HG02763 (cell line): ENCODE results near the gene ERC2.

Experiments
- ATAC-seq: cut with Tn5 transposase; IDR thresholded peaks from one replicate; pipeline ENCODE4 v1.9.1; 2021; ENCODE audit warnings: mild to moderate bottlenecking, moderate library complexity; ENCODE audit not compliant: unreplicated experiment

Gene ERC2

GRCh38 chr3:55771503-55771902 is 696.8 kb downstream of the ERC2 start:
- ATAC-seq = no peak

- ATAC-seq = no peak
Measured at GRCh38 chr3:55770077-55770476, 698.2 kb downstream of the ERC2 start.

GRCh38 chr3:55766753-55767152 is 701.5 kb downstream of the ERC2 start:
- no peak for ATAC-seq

DNA sequence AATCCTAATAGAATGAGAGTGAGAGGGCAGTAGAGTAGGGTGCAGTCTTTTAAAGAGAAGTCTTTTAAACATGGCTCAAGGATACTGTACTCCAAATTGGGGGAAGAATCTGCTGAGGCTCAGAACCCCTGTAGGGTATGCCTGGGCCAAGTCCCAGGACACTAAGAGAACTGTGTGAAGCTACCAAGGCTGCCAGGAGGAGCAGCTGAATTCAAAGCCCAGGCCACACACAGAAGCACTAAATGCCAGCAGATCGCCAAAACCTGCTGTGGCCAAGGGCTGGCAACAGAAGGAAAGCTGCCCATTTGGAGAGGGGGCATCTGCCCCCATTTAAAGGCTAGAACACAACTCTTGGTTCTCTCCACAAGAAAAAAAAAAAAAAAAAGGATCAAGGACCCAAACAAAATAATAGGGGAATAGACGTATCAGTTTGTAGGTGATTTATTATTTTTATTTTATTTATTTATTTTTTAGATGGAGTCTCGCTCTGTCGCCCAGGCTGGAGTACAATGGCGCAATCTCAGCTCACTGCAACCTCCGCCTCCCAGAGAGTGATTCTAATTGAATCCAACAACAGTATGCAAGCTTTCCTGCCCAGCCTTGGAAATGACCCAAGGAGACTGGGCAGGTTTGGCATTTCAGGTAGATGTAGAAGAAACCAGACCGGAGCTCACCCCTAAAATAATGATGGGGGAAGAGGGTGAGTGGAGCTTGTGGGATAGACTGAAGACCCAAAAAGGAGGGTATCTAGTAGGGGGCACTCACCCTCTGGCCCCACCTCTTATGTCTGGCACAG is 702.2 kb downstream of the ERC2 start:
- ATAC-seq = no peak

DNA sequence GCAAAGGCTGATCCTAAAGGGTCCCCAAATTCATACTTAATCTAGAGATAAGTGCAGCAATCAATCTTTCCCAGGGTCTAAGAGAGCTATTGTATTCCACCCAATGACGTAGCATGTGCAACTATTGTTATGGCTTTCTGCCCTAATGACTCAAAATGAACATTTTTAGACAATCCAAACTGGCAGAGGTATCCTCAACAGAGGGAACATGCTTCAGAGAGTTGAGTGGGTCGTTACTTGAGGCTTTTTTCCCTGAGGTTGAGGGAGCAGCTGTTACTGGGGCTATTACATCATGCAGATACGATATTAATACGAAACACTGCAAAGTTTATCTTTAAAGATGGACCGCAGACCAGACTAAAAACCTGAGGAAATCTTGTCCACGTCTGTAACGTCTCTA is 702.9 kb downstream of the ERC2 start:
- no peak for ATAC-seq

GRCh38 chr3:55756976-55757375 is 711.3 kb downstream of the ERC2 start:
- ATAC-seq = no peak

- ATAC-seq = no peak
Measured at GRCh38 chr3:55755516-55756205, 712.6 kb downstream of the ERC2 start.

GRCh38 chr3:55752911-55753310 is 715.4 kb downstream of the ERC2 start:
- no peak for ATAC-seq

- no peak for ATAC-seq
Measured at GRCh38 chr3:55751730-55752129, 716.5 kb downstream of the ERC2 start.

DNA sequence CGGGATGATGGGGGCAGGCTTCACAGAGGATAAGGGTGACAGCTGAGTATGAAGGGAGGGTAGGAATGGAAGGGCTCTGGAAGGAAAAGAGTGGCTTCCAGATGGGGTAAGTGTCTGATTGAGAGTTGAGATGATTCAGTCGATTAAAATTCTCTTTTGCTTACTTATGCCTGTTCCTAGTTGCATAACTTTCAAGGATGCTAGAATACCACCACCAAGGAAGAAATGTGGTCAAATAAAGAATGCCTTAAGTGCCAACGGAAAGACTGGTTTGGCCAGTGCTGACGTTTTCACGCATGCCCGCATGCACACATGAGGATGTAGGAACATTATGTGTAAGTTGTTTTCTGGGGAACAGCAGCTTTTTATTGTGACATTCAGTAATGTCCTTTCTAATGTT is 717.7 kb downstream of the ERC2 start:
- no peak for ATAC-seq

DNA sequence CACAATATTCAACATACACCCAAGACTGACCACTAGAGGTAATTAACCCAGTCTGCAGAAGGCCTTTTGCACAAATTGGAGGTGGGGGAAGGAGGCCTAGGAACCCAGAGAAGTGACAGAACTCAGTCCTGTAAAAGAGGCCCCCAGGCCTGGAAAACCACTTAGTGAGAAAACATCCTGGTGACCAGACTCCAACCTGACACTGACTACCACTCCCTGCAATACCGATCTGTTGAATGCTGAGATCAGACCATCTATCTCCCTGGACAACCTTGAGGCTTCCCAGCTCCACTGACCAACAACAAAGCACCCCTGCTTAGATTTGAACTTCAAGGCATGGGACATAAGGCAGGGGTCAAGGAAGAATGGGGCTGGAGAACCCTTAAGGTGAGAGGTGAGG is 719.2 kb downstream of the ERC2 start:
- ATAC-seq = no peak

GRCh38 chr3:55746808-55747413 is 721.4 kb downstream of the ERC2 start:
- ATAC-seq = no peak

DNA sequence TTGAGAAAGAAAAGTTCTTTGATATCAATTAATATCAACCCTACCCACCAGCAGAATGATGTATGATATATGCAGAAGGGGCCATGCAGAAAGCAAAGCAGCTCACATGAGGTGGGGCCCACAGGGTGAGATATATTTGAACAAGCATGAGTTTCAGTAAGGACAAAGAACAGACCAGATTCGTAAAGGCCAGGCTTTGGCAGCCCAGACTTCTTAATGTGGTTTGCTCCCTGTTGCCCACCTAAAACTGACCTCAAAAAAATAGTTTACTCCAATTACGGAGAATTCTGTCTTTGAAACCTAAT is 725.5 kb downstream of the ERC2 start:
- no peak for ATAC-seq

- no peak for ATAC-seq
Measured at GRCh38 chr3:55742022-55742831, 726.0 kb downstream of the ERC2 start.

GRCh38 chr3:55737186-55737585 is 731.1 kb downstream of the ERC2 start:
- no peak for ATAC-seq

DNA sequence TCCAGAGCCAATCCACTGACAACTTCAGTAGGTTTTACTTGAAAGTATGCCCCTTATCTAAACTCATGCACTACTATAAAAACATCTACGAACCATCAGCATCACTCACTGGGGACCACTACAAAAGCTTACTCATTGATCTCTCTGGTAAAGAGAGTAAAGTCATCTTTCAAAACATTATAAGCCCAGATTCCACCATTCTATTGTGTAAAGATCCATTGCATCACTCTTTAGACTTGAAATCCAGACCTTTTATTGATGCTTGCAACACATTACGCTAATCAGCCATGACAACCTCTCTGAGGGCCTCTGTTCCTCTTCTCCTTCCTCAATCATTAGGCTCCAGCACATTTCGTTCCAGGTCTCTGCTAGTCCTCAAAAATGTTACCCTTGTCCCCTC is 732.3 kb downstream of the ERC2 start:
- no peak for ATAC-seq

GRCh38 chr3:55731741-55732140 is 736.5 kb downstream of the ERC2 start:
- no peak for ATAC-seq

GRCh38 chr3:55729546-55729945 is 738.7 kb downstream of the ERC2 start:
- ATAC-seq = no peak

DNA sequence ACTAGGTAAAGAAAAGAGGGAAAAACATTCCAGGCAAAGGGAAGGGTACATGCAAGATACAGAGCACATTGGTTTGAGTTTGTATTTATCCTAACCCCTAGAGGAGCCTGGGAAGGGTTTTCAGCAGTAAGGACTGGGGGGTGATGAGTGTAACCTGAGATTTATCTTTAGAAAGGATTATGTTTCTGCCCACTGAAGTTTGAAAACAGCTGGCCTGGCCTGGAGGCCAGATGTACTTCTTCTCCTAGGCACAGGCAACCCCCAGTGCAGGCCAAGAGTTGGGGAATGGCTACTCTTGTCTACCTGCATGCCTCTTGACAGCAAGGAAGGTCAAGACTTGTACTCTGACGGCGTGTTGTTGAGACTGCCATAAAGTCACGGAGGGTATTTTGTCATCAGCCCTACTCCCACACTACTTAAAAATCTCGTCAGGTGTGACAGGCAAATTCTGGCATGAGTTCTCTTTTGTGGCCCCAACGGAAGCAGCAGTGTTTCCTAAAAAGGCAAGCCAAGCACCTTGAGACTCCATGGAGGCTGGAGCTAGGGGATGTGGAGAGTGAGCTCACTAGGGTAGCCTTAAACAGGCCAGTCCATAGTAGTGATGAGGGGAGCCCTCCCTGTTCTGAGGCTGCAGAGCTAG is 739.7 kb downstream of the ERC2 start:
- ATAC-seq = no peak

- no peak for ATAC-seq
Measured at GRCh38 chr3:55726501-55726775, 741.8 kb downstream of the ERC2 start.
